Measurements from ENCODE around the gene DRD2.

Gene DRD2

GRCh38 chr11:113493206-113493605 lies 18.0 kb upstream of the DRD2 start:
- no peaks in the 10 kb centered on the region for H3K36me3 Mint-ChIP-seq (ENCODE audit: low read depth)
- H3K4me1 Mint-ChIP-seq, result no peaks in the 10 kb centered on the region
- no peak overlapping the region for H3K4me3 Mint-ChIP-seq
- peaks cover 21% of the 10 kb centered on the region for H3K27me3 Mint-ChIP-seq (ENCODE audit: low read depth)
- H3K9me3 Mint-ChIP-seq, result no peaks in the 10 kb centered on the region
- TF ChIP-seq, protein P1, sequence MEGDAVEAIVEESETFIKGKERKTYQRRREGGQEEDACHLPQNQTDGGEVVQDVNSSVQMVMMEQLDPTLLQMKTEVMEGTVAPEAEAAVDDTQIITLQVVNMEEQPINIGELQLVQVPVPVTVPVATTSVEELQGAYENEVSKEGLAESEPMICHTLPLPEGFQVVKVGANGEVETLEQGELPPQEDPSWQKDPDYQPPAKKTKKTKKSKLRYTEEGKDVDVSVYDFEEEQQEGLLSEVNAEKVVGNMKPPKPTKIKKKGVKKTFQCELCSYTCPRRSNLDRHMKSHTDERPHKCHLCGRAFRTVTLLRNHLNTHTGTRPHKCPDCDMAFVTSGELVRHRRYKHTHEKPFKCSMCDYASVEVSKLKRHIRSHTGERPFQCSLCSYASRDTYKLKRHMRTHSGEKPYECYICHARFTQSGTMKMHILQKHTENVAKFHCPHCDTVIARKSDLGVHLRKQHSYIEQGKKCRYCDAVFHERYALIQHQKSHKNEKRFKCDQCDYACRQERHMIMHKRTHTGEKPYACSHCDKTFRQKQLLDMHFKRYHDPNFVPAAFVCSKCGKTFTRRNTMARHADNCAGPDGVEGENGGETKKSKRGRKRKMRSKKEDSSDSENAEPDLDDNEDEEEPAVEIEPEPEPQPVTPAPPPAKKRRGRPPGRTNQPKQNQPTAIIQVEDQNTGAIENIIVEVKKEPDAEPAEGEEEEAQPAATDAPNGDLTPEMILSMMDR (IDR thresholded peaks at IDR 0.05; ENCODE audit: unreplicated experiment in 3 of 3), result no peak
- H3K27ac Mint-ChIP-seq, result no peak overlapping the region

DNA sequence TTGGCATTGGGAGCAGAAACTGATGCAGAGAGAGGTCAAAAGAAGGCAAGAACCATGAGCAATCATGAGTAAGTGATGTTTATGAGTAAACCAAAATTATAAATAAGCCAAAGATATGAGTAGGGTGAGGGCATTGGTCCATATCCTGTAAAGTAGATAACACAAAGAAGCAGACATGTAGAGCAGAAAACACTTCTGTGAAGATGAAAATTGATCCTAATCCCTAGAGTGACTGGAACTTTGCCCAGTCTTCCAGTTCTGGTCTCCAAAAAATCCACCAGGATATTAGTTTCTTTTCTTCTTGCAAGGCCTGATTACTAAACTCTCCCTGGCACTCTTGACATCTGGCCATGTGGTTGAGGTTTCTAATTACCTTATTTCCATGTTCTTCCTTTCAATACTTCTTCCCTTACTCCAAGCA lies 13.7 kb upstream of the DRD2 start:
- H3K27ac Mint-ChIP-seq, result no peak overlapping the region

GRCh38 chr11:113487622-113488021 lies 12.4 kb upstream of the DRD2 start:
- Mint-ChIP-seq H3K27me3 (ENCODE audit: low read depth) (peaks cover 18% of the 10 kb centered on the region), H3K9me3 (peaks cover 3% of the 10 kb centered on the region), H3K36me3 (ENCODE audit: low read depth) (no peaks in the 10 kb centered on the region), H3K4me1 (no peaks in the 10 kb centered on the region), H3K27ac (no peak overlapping the region), H3K4me3 (no peak overlapping the region)
- TF ChIP-seq, protein P1 (IDR thresholded peaks at IDR 0.05; ENCODE audit: unreplicated experiment in 3 of 3), result no peak

More for the DNA sequence above, 13.7 kb upstream of the DRD2 start:
- Mint-ChIP-seq H3K9me3 (peaks cover 3% of the 10 kb centered on the region), H3K4me3 (no peak overlapping the region), H3K27me3 (ENCODE audit: low read depth) (peaks cover 14% of the 10 kb centered on the region), H3K36me3 (ENCODE audit: low read depth) (no peaks in the 10 kb centered on the region), H3K4me1 (no peaks in the 10 kb centered on the region)
- TF ChIP-seq, protein P1 (IDR thresholded peaks at IDR 0.05; ENCODE audit: unreplicated experiment in 3 of 3), result no peak

DNA sequence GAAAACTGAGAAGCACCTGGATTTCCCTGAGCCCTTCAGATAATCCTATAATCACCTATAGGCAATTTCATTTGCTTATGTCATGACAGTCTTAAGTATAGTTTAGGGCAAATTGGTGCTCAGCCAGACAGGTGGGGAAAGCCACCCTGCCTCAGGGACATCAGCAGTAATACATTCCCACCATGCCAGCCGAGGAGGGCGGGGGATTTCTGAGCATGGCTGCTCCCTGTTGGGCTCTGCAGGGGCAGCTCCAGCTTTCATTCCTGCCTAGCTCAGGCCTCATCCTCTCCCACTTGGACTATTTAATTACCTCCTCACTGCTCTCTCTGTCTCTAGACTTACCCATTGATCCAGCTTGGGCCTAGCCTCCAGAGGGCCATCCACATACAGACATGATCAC lies 9.0 kb upstream of the DRD2 start:
- H3K4me3 Mint-ChIP-seq, result no peak overlapping the region
- H3K4me1 Mint-ChIP-seq, result no peaks in the 10 kb centered on the region
- no peak overlapping the region for H3K27ac Mint-ChIP-seq
- TF ChIP-seq, protein P1 (IDR thresholded peaks at IDR 0.05; ENCODE audit: unreplicated experiment in 3 of 3), result no peak
- peaks cover 49% of the 10 kb centered on the region for H3K27me3 Mint-ChIP-seq (ENCODE audit: low read depth)
- H3K9me3 Mint-ChIP-seq, result peaks cover 3% of the 10 kb centered on the region
- no peaks in the 10 kb centered on the region for H3K36me3 Mint-ChIP-seq (ENCODE audit: low read depth)

- no peaks in the 10 kb centered on the region for H3K4me1 Mint-ChIP-seq
- no peaks in the 10 kb centered on the region for H3K36me3 Mint-ChIP-seq (ENCODE audit: low read depth)
- no peaks in the 10 kb centered on the region for H3K9me3 Mint-ChIP-seq
- TF ChIP-seq, protein P1 (IDR thresholded peaks at IDR 0.05; ENCODE audit: unreplicated experiment in 3 of 3), result no peak
- H3K27ac Mint-ChIP-seq, result no peak overlapping the region
- H3K27me3 Mint-ChIP-seq (ENCODE audit: low read depth), result peaks cover 75% of the 10 kb centered on the region
- no peak overlapping the region for H3K4me3 Mint-ChIP-seq
Observed at GRCh38 chr11:113481672-113482071, 6.5 kb upstream of the DRD2 start.

DNA sequence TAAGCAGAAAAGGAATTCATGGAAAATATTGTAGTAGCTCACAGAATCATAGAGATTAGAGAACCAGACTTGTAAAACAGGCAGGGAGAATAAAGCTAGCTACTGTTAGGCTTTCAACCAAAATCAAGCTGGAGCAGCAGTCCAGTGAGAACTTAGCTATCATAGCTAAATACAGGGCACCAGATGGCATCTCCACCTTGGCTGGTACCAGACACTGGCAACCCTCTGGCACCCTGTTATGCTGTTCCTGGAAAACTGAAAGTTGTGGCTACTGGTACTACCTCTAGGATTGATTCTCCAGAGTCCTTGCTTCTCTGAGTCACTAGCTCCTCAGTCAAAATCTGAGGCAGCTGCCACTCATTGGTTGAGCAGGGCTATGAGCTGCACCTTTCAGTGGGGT lies 6.0 kb upstream of the DRD2 start:
- H3K4me1 Mint-ChIP-seq, result no peaks in the 10 kb centered on the region
- no peak overlapping the region for H3K27ac Mint-ChIP-seq
- H3K27me3 Mint-ChIP-seq (ENCODE audit: low read depth), result peaks cover 79% of the 10 kb centered on the region

More for the DNA sequence above, 6.0 kb upstream of the DRD2 start:
- H3K4me3 Mint-ChIP-seq, result no peak overlapping the region
- no peaks in the 10 kb centered on the region for H3K9me3 Mint-ChIP-seq
- TF ChIP-seq, protein P1 (IDR thresholded peaks at IDR 0.05; ENCODE audit: unreplicated experiment in 3 of 3), result no peak
- H3K36me3 Mint-ChIP-seq (ENCODE audit: low read depth), result no peaks in the 10 kb centered on the region

Data from nephron (organoid).